IMR-90 (cell line): Measurements from ENCODE around the gene SCARF2. TPM values are rescaled to one million over a fixed set of nuclear protein-coding genes. Genes with fewer than 3 reads are reported as not detected.
A peak's percentile ranks its signal among the peaks of the same experiment; 100 is the strongest.

Experiments
- ATAC-seq: fragments of 200-7000 bp; cut with Tn5 transposase; 2 replicates; pipeline ENCODE4 v1.9.1; 2020; ENCODE audit warnings: low read depth, mild to moderate bottlenecking, moderate library complexity
- BruUV-seq: library from RNA; stranded (reverse); fragments of 400-500 nt; replicated peaks from 2 replicates; lab custom pipeline; 2021; lab: Mats Ljungman, UMichigan
- CTCF ChIA-PET: fragments of 300-600 bp; formaldehyde crosslinking; extraction: SDS; loops from one replicate; lab custom pipeline; 2021; ENCODE audit warnings: antibody characterized with exemption; lab: Yijun Ruan, JAX
- POLR2A ChIA-PET: fragments of 300-600 bp; sonication (Branson Sonifier 250); formaldehyde crosslinking; loops from one replicate; lab custom pipeline; 2022; ENCODE audit warnings: antibody characterized with exemption; ENCODE audit not compliant: unreplicated experiment; lab: Charles Lee
- DNase-seq: peaks from one replicate; pipeline ENCODE4 v3.0.0; 2013
- H2AFZ ChIP-seq: replicated peaks from 2 replicates; pipeline ENCODE3; 2013; ENCODE audit warnings: low read length, mild to moderate bottlenecking; ENCODE audit not compliant: poor library complexity
- H2AK5ac ChIP-seq: 2 replicates; pipeline ENCODE4 v1.6.1; 2013; ENCODE audit warnings: low read depth, low read length, inconsistent platforms
- H2AK9ac ChIP-seq: replicated peaks from 2 replicates; pipeline ENCODE3; 2013; ENCODE audit warnings: mild to moderate bottlenecking, low read depth, low read length, moderate library complexity; ENCODE audit not compliant: poor library complexity
- H2BK120ac ChIP-seq: 2 replicates; pipeline ENCODE4 v1.6.1; 2013; ENCODE audit warnings: low read depth, low read length, inconsistent platforms
- H2BK15ac ChIP-seq: 3 replicates; pipeline ENCODE4 v1.6.1; 2013; ENCODE audit warnings: low read depth, low read length, inconsistent platforms
- H2BK20ac ChIP-seq: 2 replicates; pipeline ENCODE4 v1.6.1; 2013; ENCODE audit warnings: low read depth, mild to moderate bottlenecking, inconsistent platforms, low read length, moderate library complexity
- H2BK5ac ChIP-seq: 2 replicates; pipeline ENCODE4 v1.6.1; 2013; ENCODE audit warnings: mild to moderate bottlenecking, low read depth, low read length, inconsistent platforms; ENCODE audit not compliant: poor library complexity, severe bottlenecking
- H3K14ac ChIP-seq: replicated peaks from 2 replicates; pipeline ENCODE4 v1.6.1; 2013; ENCODE audit warnings: low read depth, low read length, inconsistent platforms
- H3K18ac ChIP-seq: 2 replicates; pipeline ENCODE4 v1.6.1; 2013; ENCODE audit warnings: low read depth, low read length, control low read depth
- H3K23ac ChIP-seq: 2 replicates; pipeline ENCODE4 v1.6.1; 2013; ENCODE audit warnings: low read depth, low read length, inconsistent platforms
- H3K27ac ChIP-seq: 2 replicates; pipeline ENCODE4 v1.5.1; 2013; ENCODE audit warnings: mild to moderate bottlenecking, control low read depth, low read length; ENCODE audit not compliant: insufficient read depth
- H3K27me3 ChIP-seq: 2 replicates; pipeline ENCODE4 v1.6.1; 2013; ENCODE audit warnings: low read length; ENCODE audit not compliant: control insufficient read depth, insufficient read depth
- H3K36me3 ChIP-seq: 2 replicates; pipeline ENCODE4 v1.6.1; 2013; ENCODE audit warnings: low read length, mixed read lengths; ENCODE audit not compliant: control insufficient read depth, insufficient read depth
- H3K4ac ChIP-seq: 2 replicates; pipeline ENCODE4 v1.6.1; 2013; ENCODE audit warnings: low read depth, low read length, inconsistent platforms
- H3K4me1 ChIP-seq: 2 replicates; pipeline ENCODE4 v1.6.1; 2013; ENCODE audit warnings: low read length, mixed read lengths; ENCODE audit not compliant: control insufficient read depth, insufficient read depth
- H3K4me2 ChIP-seq: 2 replicates; pipeline ENCODE4 v1.6.1; 2013; ENCODE audit warnings: low read depth, mild to moderate bottlenecking, control low read depth, low read length, moderate library complexity
- H3K4me3 ChIP-seq: 2 replicates; pipeline ENCODE4 v1.5.1; 2013; ENCODE audit warnings: low read depth, mild to moderate bottlenecking, control low read depth, low read length, moderate library complexity; ENCODE audit not compliant: insufficient read depth
- H3K56ac ChIP-seq: 2 replicates; pipeline ENCODE4 v1.6.1; 2013; ENCODE audit warnings: low read length, inconsistent platforms; ENCODE audit not compliant: insufficient read depth; ENCODE audit errors: extremely low read depth
- H3K79me1 ChIP-seq, 2 experiments: 2 replicates each; pipeline ENCODE4 v1.6.1; 2013; ENCODE audit warnings: low read length in 2 of 2, inconsistent platforms in 1 of 2, low read depth in 1 of 2
- H3K9ac ChIP-seq: 2 replicates; pipeline ENCODE4 v1.6.1; 2013; ENCODE audit warnings: low read depth, low read length, control low read depth
- H3K9me1 ChIP-seq: 2 replicates; pipeline ENCODE4 v1.6.1; 2013; ENCODE audit warnings: low read length, inconsistent platforms; ENCODE audit not compliant: insufficient read depth
- H3K9me3 ChIP-seq: 2 replicates; pipeline ENCODE4 v1.6.1; 2013; ENCODE audit warnings: low read length; ENCODE audit not compliant: control insufficient read depth, insufficient read depth
- H4K20me1 ChIP-seq: 2 replicates; pipeline ENCODE4 v1.6.1; 2013; ENCODE audit warnings: low read length, inconsistent platforms; ENCODE audit not compliant: insufficient read depth
- H4K5ac ChIP-seq: 2 replicates; pipeline ENCODE4 v1.6.1; 2013; ENCODE audit warnings: mild to moderate bottlenecking, low read depth, low read length, control low read depth
- H4K8ac ChIP-seq, 2 experiments: 2 replicates each; pipeline ENCODE4 v1.6.1; 2013; ENCODE audit warnings: low read depth in 2 of 2, low read length in 2 of 2, control low read depth in 1 of 2, inconsistent platforms in 1 of 2
- H4K91ac ChIP-seq: 2 replicates; pipeline ENCODE4 v1.6.1; 2013; ENCODE audit warnings: low read depth, low read length, inconsistent platforms; ENCODE audit not compliant: insufficient read depth
- CEBPB ChIP-seq: IDR thresholded peaks from 2 replicates; pipeline ENCODE4 v1.6.1; 2012; ENCODE audit warnings: low read depth, low read length, improper control_type of control experiment
- NFE2L2 ChIP-seq: fragments of 150-350 bp; IDR thresholded peaks from 2 replicates; pipeline ENCODE4 v1.6.1; 2016; ENCODE audit warnings: low read depth, mild to moderate bottlenecking, low read length
- POLR2A ChIP-seq: IDR thresholded peaks from 2 replicates; pipeline ENCODE4 v1.6.1; 2012; ENCODE audit warnings: mild to moderate bottlenecking, low read depth, low read length
- WGBS, 2 experiments: methylation state at CpG; one replicate each; pipeline versions ENCODE4 v1.1.5 to v1.1.7; 2013; ENCODE audit warnings: missing lambda C conversion rate in 2 of 2; ENCODE audit not compliant: insufficient read length in 1 of 2; ENCODE audit errors: extremely low coverage in 2 of 2; 5-methylcytosine and 5-hydroxymethylcytosine counted together
- dilution Hi-C: fragments of 300-500 bp; cut with HindIII; formaldehyde crosslinking; loops from one replicate; pipeline ENCODE4 v1.14.3; 2018; ENCODE audit warnings: low sequenced_read_pairs; ENCODE audit not compliant: unreplicated experiment
- in situ Hi-C: fragments of 300-500 bp; cut with MboI; formaldehyde crosslinking; loops from 3 replicates; pipeline ENCODE4 v1.14.3; 2019; ENCODE audit warnings: low sequenced_read_pairs, inconsistent platforms, mixed read lengths
- intact Hi-C: fragments of 100-400 bp; cut with micrococcal nuclease; formaldehyde crosslinking; loops from 2 replicates; pipeline ENCODE4 v1.10.0; 2022
- polyA plus RNA-seq, 3 experiments: library from polyadenylated mRNA; depleted of rRNA; stranded (reverse); fragments of >200 nt; gene quantifications; 2 replicates each; pipeline ENCODE4 v1.2.3, GENCODE V29; 2012; ENCODE audit warnings: low replicate concordance in 1 of 3
- total RNA-seq: library from RNA; depleted of rRNA; stranded (reverse); fragments of >200 nt; gene quantifications from 2 replicates; pipeline ENCODE4 v1.2.3, GENCODE V29; 2012
- TF ChIP-seq, protein P1 (sequence below): fragments of 150-350 bp; IDR thresholded peaks from 2 replicates; pipeline ENCODE4 v1.6.1; 2016; ENCODE audit warnings: low read depth, mild to moderate bottlenecking, low read length, moderate library complexity, borderline replicate concordance

SCARF2 gene
- total and polyA plus RNA-seq, 2 of the 4 experiments (the other 2 are of a cell fraction), result 3.4 to 37.0 TPM

GRCh38 chr22:20423906-20424551, 13.6 kb downstream of the SCARF2 start:
- Histone ChIP-seq H3K4me1 (peaks cover 13% of the 10 kb centered on the region; the same call in 1 of the 2 replicates), H2BK5ac (no peak overlapping the region), H3K4ac (no peak overlapping the region), H3K27me3 (no peaks in the 10 kb centered on the region), H4K5ac (no peak overlapping the region), H3K18ac (no peak overlapping the region), H2BK120ac (no peak overlapping the region), H4K20me1 (peaks cover 41% of the 10 kb centered on the region), H3K4me3 (no peak overlapping the region), H3K4me2 (no peak overlapping the region), H3K9me1 (no peaks in the 10 kb centered on the region; the same call in 1 of the 2 replicates), H2BK15ac (no peak overlapping the region), H2AK9ac (peak overlapping the region; percentile 5), H2AK5ac (no peak overlapping the region), H2BK20ac (no peak overlapping the region), H3K23ac (no peak overlapping the region), H4K91ac (no peak overlapping the region), H3K36me3 (peaks cover 36% of the 10 kb centered on the region), H3K9ac (no peak overlapping the region), H3K14ac (no peak overlapping the region), H4K8ac (no peak overlapping the region), H3K9me3 (no peaks in the 10 kb centered on the region), H2AFZ (no peak overlapping the region), H3K56ac (no peak overlapping the region), H3K27ac (no peak overlapping the region), H3K79me1 (peaks cover 0 to 16% of the 10 kb centered on the region in 2 experiments; a peak in 2 of 4 replicates)
- dilution Hi-C loops (no loop called here), intact Hi-C loops (no loop called here), in situ Hi-C loops (no loop called here)
- no TSS peak for BruUV-seq
- ChIA-PET POLR2A (no interaction called here), CTCF (no interaction called here)
- no peak for ATAC-seq
- WGBS, 2 experiments, result 67% methylated on average over 14 of the region's 31 CpGs; no CpG with 5 or more reads in 1 of the 2 experiments
- TF ChIP-seq, protein P1, sequence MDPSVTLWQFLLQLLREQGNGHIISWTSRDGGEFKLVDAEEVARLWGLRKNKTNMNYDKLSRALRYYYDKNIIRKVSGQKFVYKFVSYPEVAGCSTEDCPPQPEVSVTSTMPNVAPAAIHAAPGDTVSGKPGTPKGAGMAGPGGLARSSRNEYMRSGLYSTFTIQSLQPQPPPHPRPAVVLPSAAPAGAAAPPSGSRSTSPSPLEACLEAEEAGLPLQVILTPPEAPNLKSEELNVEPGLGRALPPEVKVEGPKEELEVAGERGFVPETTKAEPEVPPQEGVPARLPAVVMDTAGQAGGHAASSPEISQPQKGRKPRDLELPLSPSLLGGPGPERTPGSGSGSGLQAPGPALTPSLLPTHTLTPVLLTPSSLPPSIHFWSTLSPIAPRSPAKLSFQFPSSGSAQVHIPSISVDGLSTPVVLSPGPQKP, result no peak
- TF ChIP-seq POLR2A, result no peak
- TF ChIP-seq CEBPB, result no peak
- no peak for TF ChIP-seq NFE2L2
- no peak for DNase-seq
